GM21515 (cell line): ENCODE results near the gene PEX12.
"Not testable (repeated sequence)": the region's sequence is repeated elsewhere in the genome, so short reads cannot be mapped to it uniquely, and the experiment has no call there.

Experiments used
- ATAC-seq: cut with Tn5 transposase; IDR thresholded peaks from one replicate; pipeline ENCODE4 v1.9.1; 2021; ENCODE audit not compliant: unreplicated experiment

PEX12 gene

DNA sequence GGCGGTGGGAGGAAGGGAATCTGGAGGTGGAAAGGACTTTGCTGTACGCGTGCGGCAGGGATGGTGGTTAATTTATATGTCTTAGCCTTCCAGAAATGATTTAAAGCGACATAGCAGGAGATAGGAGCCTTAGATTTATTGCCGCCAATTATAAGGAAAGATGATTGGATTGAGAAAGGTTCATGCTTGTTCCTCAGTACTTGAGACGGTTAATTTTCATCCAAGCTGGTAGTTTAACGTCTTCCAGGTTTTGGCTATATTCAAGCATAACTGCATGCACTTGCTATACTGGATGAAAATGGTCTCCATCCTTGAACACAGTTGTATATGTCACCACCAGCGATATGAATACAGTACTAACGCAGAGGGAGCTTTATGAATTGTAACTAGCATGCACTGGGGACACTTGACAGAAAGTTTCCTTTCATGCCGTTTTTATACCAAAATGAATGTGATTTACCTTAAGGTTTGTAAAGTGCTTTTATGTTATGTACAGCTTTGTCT is 610 bp upstream of the PEX12 start:
- no peak for ATAC-seq

DNA sequence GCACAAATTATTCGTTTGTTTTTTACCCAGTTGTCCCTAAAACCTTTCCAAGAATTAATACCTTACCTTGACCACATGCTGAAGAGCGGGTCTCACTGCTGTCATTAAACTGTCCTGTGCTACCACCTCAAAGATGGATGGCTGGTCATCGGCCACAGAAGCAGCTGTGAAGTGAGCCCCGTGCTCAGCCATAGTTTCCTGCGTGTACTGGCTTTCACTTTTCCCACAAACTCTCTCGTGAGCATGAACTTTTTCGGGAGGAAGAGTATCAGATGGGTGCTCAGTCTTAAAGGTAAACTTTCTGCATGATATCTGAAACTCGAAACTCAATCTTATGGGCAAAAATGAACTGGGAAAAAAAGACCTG is 558 bp downstream of the PEX12 start:
- ATAC-seq: no peak

DNA sequence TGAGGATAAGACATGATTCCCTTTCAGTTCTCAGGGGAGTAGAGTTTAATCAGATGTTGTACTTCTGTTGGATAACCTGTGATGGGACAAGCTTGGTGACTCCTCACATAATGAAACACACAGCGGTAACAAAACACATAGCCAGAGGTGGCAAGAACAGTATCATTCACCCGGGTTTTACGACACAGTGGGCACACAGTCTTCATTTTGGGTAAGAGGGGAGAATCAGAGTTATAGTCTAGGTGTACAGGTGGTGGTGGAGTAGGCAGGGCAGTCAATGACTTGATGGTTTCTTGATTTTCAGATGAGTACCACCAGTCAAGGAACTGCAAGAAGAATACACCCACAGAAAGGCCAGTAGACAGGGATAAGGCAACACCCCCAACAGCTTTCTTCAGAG is 2.6 kb downstream of the PEX12 start:
- ATAC-seq: no peak

DNA sequence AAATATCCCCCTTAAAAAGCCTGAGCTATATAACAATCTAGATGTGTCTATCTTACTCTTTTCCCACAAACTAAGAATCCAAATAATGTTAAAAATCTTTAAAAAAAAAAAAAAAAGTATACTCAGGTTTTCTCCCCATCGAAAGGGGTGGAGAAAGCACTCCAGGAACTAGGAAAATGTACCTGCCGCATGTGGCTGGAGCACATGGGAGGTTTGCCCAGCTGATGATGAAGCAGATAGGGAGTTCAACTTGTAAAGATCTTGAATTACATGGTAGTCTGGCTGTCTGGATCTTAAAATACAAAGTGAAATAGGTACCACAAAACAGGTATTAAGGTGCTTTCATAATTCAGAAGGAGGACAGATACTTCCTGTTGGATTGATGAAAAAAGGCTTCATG is 9.0 kb downstream of the PEX12 start:
- no peak for ATAC-seq

DNA sequence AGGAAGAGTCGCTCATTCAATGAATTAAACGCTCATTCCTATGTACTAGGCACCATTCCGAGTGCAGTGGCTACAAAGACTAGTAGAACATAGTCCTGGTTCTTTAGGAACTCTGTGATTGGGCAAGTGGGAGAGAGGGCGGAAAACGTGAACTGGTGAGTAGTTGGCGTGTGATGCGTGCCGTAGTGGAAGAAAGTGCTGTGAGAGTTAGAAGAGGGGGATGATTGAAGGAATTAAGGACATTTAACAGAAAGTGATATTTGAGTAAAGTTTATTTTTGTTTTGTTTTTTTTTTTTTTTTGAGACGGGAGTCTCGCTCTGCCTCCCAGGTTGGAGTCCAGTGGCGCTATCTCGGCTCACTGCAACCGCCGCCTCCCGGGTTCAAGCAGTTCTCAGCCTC is 9.8 kb downstream of the PEX12 start:
- no peak for ATAC-seq

DNA sequence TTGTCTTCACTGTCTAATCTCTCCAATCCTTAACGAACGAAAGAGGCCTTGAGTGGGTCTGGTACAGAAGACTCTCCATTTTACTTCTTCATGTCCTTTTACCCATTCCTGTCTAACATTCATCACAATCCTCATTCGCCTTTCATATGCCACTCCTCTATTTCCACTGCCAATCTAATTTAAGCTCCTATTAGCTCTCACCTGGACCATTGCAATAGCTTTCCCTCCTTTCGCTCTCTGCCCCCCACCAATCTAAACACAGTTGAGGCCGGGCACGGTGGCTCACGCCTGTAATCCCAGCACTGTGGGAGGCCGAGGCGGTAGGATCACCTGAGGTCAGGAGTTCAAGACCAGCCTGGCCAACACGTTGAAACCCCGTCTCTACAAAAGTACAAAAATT is 11.4 kb downstream of the PEX12 start:
- no peak for ATAC-seq

DNA sequence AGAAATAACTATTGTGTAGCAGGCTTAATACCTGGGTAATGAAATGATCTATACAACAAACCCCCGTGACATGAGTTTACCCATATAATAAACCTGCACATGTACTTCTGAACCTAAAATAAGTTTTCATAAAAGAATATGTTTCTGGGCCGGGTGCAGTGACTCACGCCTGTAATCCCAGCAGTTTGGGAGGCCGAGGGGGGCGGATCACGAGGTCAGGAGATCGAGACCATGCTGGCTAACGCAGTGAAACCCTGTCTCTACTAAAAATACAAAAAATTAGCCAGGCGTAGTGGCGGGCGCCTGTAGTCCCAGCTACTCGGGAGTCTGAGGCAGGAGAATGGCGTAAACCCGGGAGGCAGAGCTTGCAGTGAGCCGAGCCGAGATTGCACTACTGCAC is 15.2 kb downstream of the PEX12 start:
- ATAC-seq: not testable (repeated sequence)

DNA sequence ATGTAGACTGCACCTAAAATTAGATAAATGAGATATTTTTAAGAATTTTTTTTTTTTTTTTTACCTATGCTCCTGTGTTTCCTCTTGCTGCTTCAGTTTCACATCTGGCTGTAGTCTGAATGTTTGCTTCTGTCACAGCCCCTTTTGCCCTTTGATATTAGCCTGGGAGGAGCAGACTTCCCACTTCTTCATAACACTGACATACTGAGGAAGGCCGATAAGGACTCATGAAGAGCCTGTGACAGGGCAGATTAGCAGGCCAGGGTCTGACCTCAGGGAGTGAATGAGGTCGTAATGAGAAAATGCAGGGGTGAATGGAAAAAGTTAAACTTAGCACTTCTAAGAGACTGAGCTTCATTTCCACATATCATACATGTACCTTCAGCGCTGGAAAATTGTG is 17.7 kb downstream of the PEX12 start, which contains the start of gene SLFN14:
Gene SLFN14 (minus strand): TSS at position 117 of the 400 bp plus-strand sequence. CDS start 2,757 bp downstream, outside the sequence.
- no peak for ATAC-seq

DNA sequence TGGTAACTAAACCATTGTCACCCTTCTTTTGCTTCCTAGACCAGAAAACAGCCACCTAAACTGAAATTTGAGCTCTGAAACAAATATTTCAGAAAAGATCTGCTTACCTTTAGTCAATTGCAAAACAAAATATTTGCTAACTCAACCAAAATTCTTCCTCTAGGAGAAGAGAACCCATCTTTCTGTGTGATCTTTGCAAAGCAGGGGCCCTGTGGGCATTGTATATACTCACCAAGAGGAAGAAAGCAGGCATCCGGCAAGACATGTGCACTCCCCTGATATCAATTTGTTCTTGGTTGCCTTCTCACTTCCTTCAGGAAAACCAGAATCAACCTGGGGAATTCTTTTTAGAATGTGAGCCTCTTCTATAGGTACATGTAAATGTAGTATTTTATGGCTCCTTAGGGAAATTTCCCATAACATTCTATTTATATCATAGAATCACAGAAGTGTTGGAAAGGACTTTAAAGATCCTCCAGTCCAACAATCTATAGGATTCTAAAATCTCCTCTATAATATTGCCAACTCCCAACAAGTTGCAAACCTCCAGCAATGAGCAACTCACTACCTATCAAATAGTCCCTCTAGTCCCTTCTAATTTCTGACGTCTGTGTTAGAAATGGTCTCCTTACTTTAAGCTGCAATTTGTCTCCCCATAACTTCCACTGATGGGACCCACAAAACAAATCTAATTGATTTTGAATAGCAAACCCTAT is 18.7 kb downstream of the PEX12 start:
- no peak for ATAC-seq

DNA sequence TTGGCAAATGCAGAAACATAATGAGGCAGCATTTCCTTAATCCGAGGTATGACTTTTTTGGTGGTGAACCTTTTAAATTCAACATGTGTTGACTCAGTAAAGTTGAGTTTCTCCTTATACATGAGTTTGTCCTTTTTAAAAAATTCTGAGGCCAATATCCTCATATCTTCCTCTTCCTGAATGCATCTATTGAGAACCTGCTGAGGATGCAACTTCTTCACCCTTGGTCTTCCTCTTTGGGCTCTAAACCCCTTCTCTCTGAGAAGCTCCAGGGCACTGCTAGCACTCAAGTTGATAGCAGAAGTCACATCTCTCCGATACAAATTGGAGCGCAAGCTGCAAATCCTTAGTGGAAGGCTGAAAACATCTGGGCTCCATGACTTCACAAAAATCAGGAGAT is 21.0 kb downstream of the PEX12 start:
- no peak for ATAC-seq

DNA sequence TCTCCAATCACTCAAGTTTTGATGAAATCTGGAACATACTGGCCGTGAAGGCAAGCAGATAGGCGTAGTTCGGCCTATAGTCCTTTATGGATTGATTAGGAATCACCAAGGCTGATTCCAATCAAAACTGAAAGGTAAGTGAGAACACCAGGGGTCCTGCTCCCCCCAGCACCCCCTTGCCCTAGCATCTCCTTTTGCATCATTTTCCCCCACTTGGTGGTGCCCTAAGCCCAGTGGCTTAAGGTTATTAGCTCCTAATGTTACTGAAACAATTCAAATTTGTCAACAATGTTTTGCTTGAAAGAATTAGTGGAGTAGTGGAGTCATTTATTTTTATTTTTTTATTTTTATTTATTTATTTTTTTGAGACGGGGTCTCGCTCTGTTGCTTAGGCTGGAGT is 22.7 kb downstream of the PEX12 start:
- ATAC-seq: no peak

DNA sequence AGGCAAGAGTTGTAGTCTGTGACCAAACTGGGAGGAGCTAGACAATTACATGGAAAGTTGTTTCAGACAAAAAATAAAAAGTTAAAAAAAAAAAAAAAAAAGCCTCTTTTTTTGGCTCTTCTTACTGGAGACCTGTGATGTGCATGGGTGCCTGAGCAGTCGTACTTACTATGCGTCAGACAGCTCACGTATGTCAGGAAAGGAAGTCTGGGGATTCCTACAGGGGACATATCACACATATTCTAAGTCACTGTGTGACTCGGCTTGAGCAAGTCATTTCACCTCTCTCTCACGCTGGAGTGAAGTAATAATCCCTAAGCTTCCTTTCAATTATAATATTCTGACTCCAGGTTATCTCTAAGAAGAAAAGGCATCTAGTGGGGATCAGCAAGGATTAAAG is 23.7 kb downstream of the PEX12 start:
- no peak for ATAC-seq

DNA sequence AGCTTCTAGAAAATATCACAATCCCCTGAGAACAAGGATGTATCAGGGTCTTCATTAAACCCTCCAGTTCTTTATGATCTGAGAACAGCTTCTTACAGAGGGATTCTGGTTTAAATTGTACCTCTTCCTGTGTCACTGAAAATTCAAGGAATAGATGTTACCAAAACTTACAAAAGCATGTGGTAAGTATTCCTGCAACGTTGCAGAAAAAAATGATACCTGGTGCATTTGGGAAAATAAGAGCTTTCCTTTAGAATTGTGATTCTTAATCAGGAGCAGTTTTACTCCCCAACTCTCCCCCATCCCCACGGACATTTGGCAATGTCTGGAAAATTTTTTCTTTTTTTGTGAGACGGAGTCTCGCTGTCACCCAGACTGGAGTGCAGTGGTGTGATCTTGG is 25.1 kb downstream of the PEX12 start:
- ATAC-seq: no peak

DNA sequence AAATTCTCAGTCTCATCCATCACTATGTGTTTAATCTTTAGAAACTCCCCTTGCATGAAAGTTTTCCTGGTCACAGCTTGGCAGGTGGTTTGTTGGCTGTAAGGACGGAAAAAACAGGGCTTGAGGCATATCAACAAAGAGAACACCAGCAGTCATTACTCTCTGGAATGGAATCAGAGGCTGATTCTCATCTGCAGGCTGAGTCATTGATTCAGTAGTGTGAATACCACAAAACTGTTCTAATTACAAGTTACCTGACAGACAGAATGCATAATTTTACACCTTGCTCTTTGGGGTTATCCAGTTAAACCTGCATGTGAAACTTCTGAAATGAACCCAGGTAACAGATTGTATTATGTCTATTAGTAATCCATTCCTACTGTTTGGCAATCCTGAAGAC is 29.4 kb downstream of the PEX12 start:
- ATAC-seq: no peak

DNA sequence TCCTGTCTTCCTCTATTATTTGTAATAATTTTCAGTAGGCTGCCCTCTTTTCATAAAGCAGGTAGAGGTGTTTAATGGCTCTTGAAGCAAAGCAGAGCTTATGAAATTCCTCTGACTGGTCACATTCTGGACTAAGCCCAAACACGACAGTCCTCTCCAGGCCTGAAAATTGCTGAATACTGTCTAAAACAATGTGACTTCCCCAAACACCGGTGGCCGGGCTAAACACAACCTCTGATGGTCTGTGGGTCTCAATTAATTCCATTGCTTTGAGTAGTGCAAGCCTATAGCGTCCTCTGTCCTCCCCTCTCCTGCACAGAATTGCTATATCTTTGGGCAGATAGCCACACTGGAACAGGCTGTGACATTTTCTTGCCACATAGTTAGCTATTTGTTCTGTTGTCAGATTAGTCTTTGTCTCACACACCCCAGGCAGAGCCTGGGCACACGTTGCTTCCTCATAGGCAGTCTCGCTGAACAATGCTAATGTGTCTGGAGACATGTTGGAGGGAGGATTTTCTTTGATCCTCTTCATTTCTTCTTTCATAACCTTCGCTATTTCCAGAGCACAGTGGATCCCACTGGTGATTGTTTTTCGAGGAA is 30.1 kb downstream of the PEX12 start:
- no peak for ATAC-seq

DNA sequence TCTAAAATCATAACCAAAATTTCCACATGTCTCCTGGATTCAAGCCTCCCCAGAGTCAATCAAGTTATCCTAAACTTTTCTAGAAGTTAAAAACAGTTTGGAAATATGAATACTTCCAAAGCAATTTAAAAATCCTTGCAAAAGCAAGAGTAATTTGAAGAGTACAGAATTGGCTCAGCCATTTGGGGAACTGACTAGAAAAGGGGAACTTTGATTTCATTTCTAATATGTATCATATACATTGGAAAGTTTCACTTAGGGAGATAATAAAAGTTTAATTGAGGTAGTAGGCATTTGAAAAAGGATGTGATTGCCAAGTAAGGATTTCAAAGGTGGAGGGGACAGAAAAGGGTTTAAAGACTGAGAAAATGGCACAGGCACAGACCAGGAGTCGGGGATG is 31.9 kb downstream of the PEX12 start:
- ATAC-seq: no peak

DNA sequence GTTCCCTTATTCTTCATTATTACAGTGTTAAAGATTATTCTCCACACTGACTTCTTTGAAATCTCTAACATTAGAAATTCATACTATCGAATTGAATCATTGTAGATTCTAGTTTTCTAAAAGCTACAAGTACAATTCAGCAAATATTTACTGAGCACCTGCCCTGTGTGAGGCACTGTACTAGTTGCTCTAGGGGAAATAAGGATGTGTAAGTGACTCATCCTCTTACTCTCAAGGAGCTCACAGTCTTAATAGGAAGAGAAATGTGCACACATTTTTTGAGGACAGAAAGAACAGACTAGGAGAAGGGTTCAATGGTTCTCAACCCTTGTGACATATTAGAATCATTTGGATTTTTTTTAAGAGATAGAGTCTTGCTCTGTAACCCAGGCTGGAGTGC is 33.2 kb downstream of the PEX12 start:
- ATAC-seq: no peak

DNA sequence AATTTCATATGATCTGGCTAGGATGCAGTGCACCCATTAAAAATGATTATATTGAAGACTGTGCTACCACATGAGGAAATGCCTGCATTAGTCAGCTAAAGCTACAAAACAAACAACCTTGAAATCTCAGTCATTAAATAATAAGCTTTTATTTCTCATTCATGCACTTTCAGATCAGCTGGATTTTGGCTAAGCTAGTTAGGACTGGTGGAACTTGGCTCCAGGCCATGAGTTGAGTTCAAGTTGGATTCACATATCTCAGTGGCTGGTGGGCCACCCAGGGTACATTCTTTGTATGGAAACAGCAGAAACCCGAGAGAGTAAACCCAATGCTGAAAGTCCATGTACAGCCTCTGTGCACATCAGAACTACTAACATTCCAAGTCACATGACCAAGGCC is 34.5 kb downstream of the PEX12 start:
- no peak for ATAC-seq

DNA sequence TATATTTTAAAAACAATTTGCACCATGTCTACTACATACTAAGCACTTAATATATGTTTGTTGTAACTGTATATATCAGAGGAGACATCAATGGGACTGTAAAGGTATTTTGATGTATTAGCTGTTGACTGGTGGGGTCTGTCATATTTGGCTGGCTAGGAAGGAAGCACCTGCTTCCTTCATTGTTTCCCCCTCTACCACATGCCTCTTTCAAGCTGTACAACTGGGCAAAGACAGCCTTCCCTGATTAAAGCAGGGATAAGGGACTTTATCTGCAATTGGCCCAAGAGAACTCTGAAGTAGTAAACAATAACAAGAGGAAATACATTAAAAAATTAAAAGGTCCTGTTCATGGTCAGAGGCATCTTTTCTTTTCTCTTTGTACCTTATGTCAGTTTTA is 35.4 kb downstream of the PEX12 start:
- ATAC-seq: no peak

DNA sequence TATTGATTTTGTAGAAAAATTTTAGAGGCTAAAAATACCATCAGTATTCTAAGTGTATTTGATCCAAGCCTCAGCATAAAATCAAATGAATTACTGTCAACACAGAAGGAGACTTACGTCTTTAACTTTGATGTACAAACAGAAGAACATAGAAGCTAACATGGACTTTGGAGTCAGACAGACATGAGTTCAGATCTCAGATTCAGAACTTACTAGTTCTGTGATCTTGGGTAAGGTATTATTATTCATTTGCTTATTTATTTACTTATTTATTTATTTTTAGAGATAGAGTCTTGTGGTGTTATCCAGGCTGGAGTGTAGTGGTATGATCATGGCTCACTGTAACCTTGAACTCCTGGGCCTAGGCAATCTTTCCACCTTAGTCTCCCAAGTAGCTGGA is 36.9 kb downstream of the PEX12 start:
- ATAC-seq: no peak

DNA sequence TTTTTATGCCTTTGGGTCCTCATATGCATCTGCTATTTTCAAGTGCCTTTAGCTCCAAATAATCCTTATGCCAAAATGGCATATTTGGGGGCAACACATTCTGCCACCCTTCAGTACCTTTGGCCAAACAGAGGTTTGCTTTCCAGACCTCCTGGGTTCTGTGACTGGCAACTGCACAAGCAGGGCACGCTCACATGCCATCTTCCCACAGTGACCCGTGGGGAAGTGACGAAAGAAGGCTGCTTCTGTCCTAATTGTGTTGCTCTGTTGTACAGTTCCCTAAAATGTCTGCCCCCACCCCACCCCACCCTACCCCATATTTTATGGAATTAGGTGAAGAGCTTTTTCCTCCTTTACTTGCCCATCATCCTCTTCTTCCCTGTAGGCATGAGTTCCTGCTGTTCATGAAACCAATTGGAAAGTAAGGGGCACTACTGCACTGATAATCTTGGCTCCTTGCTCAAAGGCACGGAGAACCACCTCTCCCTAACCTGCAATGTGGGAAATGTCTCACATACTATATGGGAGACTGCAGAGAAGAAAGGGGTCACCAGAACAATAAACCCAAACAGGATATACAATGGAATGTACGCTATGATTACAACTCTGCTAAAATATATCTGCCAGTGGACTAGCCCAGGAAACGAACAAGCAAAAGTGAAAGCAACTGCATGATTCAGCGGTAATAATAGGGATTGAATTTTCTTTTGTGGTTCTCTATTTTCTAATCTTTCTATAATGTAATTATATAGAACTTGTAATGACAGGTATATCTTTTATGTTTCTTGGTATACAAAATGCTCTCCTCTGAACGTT is 37.6 kb downstream of the PEX12 start:
- ATAC-seq: no peak

DNA sequence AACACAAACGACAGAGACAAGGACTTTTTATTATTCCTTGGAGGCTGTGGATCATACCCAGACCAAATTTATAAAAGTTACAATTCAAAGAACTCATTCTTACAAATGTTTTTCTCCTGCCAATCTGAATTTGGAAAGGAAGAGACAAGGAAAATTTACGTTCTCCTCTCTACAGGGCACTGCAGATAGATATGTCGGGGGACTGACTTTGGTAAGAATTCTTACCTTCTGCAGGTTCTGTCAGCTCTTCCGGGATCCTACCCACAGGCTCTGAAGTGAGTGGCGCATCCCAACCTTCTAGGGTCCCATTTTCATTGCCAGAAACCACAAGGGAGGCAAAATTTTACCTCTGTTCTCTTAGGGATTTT is 38.7 kb downstream of the PEX12 start:
- ATAC-seq: no peak
